Gastrocnemius medialis (tissue), 4 donors: ENCODE measurements around the gene BANK1.

Experiments used
- POLR2A ChIP-seq, 2 donors: fragments of 450-650 bp; IDR thresholded peaks; one replicate each; pipeline ENCODE4 v1.6.1; 2017; ENCODE audit warnings: antibody characterized with exemption in 2 of 2, mild to moderate bottlenecking in 2 of 2, moderate library complexity in 2 of 2
- TF ChIP-seq, protein P1 (sequence below), 5 experiments: fragments of 450-650 bp in 3 of 5; fragments of 200-600 bp in 2 of 5; sonication (generic) in 2 of 5; IDR thresholded peaks in 4 of 5; conservative IDR thresholded peaks in 1 of 5; 1 replicate in 4 of 5; 2 replicates in 1 of 5; pipeline ENCODE4 v1.5.1; 2016 to 2019; ENCODE audit warnings: antibody characterized with exemption in 5 of 5, mild to moderate bottlenecking in 3 of 5, moderate library complexity in 3 of 5

DNA sequence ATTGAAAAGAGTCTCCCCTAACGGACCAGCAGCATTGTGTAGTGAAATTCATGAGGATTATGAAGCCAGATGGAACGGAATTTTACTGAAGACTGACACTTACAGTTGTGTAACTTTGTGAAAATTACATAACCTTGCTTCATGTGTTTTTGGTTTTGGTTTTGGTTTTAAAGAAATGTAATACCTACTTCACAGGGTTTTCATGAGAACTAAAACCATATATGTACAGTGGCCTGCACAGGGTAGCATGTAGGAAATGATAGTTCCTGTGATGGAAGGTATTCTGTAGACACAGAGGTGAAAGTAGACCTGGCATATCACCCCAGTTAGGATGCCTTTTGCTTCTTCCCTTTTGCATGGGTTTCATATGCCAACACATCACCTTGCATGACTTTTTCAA is 247.0 kb downstream of the BANK1 start:
- TF ChIP-seq, protein P1, sequence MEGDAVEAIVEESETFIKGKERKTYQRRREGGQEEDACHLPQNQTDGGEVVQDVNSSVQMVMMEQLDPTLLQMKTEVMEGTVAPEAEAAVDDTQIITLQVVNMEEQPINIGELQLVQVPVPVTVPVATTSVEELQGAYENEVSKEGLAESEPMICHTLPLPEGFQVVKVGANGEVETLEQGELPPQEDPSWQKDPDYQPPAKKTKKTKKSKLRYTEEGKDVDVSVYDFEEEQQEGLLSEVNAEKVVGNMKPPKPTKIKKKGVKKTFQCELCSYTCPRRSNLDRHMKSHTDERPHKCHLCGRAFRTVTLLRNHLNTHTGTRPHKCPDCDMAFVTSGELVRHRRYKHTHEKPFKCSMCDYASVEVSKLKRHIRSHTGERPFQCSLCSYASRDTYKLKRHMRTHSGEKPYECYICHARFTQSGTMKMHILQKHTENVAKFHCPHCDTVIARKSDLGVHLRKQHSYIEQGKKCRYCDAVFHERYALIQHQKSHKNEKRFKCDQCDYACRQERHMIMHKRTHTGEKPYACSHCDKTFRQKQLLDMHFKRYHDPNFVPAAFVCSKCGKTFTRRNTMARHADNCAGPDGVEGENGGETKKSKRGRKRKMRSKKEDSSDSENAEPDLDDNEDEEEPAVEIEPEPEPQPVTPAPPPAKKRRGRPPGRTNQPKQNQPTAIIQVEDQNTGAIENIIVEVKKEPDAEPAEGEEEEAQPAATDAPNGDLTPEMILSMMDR (IDR thresholded peaks at IDR 0.05 in 4 of 5, conservative IDR thresholded peaks at IDR 0.05 in 1 of 5) = no peak
- TF ChIP-seq POLR2A (IDR thresholded peaks at IDR 0.05) = no peak
